GM12864 (cell line): ENCODE data around the gene PITPNM3.
"Not testable (repeated sequence)": the region's sequence is repeated elsewhere in the genome, so short reads cannot be mapped to it uniquely, and the experiment has no call there.

Experiments
- DNase-seq: peaks from one replicate; pipeline ENCODE4 v3.0.0-alpha.2; 2011; ENCODE audit warnings: low read depth
- H3K4me3 ChIP-seq: 2 replicates; pipeline ENCODE4 v1.5.1; 2011; ENCODE audit warnings: mild to moderate bottlenecking, low read depth, low read length, control low read depth
- TF ChIP-seq, protein P1 (sequence below): IDR thresholded peaks from 2 replicates; pipeline ENCODE4 v1.5.1; 2011; ENCODE audit warnings: low read depth, mild to moderate bottlenecking, moderate library complexity, low read length, control low read depth, inconsistent platforms; ENCODE audit errors: missing control alignments

PITPNM3 gene

DNA sequence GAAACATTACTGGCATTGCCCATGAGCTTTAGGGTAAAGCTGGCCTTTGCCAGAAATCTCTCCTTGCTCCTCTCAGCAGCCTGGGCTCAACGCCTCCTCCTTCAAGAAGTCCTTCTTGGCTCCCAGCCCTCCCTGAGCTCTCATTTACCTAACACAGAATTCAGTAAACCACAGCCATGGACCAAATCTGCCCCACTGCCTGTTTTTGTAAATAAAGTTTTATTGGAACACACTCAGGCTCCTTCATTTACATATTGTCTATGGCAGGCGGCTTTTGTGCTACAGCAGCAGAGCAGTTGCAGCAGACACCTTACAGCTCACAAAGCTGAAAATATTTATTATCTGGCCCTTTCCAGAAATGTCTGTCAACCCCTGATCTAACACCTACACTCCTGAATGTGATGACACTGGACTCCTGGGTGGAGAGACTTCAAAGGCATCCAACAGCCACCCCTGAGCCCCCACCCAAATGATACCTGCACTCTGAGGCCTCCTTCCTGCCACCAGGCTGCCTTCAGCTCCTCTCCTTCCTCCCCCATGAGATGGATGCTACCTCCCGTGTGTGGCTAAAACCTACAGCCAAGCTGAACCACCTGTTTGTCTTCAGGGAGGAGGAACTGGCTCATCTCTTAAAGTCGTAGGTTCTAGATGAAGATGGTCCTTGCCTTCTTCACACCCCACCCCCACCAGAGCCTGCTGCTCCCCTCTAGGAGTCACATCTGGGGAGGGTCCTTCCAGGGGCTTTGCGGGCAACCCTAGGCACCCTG lies 70.5 kb downstream of the PITPNM3 start:
- TF ChIP-seq, protein P1, sequence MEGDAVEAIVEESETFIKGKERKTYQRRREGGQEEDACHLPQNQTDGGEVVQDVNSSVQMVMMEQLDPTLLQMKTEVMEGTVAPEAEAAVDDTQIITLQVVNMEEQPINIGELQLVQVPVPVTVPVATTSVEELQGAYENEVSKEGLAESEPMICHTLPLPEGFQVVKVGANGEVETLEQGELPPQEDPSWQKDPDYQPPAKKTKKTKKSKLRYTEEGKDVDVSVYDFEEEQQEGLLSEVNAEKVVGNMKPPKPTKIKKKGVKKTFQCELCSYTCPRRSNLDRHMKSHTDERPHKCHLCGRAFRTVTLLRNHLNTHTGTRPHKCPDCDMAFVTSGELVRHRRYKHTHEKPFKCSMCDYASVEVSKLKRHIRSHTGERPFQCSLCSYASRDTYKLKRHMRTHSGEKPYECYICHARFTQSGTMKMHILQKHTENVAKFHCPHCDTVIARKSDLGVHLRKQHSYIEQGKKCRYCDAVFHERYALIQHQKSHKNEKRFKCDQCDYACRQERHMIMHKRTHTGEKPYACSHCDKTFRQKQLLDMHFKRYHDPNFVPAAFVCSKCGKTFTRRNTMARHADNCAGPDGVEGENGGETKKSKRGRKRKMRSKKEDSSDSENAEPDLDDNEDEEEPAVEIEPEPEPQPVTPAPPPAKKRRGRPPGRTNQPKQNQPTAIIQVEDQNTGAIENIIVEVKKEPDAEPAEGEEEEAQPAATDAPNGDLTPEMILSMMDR = no peak
- DNase-seq = no peak
- H3K4me3 ChIP-seq = no peak overlapping the region

DNA sequence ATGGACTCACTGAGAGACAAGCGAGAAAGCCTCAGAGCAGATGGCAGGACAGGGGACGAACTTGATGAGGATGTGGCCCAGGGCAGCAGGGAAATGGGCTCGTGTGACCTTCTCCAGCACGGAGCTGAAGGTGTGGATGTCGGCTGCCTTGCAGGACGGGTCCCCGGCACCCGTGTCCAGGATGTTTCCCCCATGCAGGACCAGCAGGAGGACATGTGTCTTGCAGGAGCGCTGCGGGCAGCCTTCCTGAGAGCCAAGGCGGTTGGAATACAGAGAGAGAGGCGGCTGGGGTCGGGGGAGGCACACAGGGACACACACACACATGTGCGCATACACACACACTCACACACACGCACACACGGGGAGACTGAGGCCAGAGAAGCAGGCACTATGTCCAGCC lies 72.8 kb downstream of the PITPNM3 start:
- no peak for DNase-seq
- TF ChIP-seq, protein P1 = no peak
- H3K4me3 ChIP-seq = no peak overlapping the region

DNA sequence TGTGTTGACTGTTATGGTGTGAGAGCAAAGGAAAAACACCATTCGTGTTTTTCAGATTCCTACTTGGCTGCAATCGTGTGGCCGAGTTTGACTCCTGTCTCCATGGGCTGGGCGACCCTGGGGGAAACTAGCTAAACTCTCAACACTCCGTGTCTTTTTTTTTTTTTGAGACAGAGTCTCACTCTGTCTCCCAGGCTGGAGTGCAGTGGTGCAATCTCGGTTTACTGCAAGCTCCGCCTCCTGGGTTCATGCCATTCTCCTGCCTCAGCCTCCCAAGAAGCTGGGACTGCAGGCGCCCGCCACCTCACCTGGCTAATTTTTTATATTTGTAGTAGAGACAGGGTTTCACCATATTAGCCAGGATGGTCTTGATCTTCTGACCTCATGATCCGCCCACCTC lies 73.6 kb downstream of the PITPNM3 start:
- not testable (repeated sequence) for H3K4me3 ChIP-seq, DNase-seq

DNA sequence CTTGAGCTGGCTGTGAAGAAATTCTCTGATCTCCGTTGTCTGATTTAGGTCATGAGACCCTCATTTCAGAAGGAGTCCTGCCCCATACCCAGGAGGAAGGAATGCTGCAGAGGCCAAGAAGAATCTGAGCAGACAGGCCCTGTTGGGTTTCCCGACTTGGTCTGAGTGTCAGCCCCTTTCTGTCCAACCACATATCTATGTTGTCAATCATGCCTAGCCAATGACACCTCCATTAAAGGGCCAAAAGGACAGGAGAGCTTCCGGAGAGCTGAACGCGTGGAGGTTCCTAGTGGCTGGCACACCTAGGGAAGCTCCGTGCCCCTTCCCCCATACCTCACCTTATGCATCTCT lies 74.3 kb downstream of the PITPNM3 start:
- H3K4me3 ChIP-seq = no peak overlapping the region
- TF ChIP-seq, protein P1 = no peak
- no peak for DNase-seq

DNA sequence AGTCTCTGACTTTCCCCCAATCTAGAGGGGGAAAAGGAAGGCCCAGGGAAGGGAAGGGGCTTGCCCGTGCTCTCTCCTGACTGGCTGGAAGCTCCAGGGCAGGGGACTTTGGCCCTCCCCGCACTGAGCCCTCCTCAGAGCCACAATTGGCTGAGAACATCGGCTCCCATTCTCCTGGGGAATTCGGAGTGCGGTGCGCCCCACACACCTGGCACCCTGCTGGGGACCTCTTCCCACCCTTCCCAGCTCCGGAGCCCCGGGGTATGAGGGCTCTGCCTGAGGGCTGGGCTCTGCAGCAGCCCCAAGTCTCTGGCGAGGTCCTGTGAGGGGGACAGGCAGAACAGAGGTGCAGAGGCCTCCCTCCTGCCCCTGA lies 76.1 kb downstream of the PITPNM3 start:
- TF ChIP-seq, protein P1 = no peak
- no peak overlapping the region for H3K4me3 ChIP-seq
- no peak for DNase-seq

DNA sequence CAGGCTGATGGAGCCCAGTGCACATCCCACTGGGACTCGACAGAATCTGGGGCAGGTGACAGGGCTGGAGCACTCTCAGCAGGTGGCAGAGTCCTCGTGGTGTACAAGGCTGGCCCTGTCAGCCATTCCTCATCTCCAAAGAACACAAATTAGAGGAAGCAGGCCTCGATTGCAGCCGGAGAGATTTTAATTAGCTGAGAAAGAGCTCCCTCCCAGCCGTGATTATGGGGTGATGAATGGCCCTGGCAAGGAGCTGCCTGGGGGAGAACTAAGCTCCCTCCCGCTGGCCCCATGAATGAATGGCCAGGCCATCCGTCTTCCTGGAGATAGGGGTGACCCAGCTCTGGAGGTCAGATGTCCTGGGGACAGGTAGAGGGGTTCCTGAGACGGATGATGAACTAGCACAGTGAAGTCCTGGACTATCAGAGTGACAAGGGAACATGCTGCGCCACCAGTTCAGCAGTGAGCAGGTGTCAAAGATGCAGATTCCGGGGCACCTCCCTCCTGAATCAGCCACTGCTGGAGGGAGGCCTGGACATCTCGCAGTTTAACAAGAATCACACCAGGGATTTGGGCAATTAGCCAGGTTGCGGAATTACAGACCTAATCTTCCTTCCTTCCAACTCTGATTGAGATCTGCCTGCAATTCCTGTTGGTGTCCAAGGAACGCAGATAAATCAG lies 76.6 kb downstream of the PITPNM3 start:
- H3K4me3 ChIP-seq = no peak overlapping the region
- TF ChIP-seq, protein P1 = no peak
- DNase-seq = no peak

DNA sequence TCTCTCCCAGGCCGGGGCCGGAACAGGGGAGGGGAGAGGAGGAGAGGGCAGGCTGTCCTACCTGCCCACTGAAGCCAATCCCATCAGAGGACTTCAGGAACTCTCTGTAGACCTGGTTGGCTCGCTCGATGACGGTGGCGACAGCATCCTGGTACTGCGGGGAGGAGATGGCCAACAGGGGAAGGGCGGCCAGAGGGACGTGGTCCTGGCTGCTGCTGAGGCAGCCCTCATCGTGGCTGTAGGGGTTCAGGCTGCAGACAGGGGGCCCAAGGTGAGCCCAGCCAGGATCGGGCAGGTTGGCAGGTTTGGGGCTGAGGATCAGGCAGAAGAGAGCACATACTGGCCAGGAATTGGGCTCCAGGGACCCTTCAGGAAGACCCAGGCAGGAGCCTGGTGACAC lies 77.9 kb downstream of the PITPNM3 start:
- no peak for DNase-seq
- TF ChIP-seq, protein P1 = no peak
- no peak overlapping the region for H3K4me3 ChIP-seq
